GM23248 (cell line): ENCODE results near the gene MTHFD1.

Source experiments
- EZH2 ChIP-seq: fragments of 200-600 bp; sonication (generic); IDR thresholded peaks from 2 replicates; pipeline ENCODE4 v1.6.1; 2018; ENCODE audit warnings: antibody characterized with exemption, mild to moderate bottlenecking; ENCODE audit not compliant: insufficient read depth, poor library complexity, severe bottlenecking
- EZH2phosphoT487 ChIP-seq: fragments of 200-600 bp; sonication (generic); IDR thresholded peaks from 2 replicates; pipeline ENCODE4 v1.6.1; 2018; ENCODE audit warnings: antibody characterized with exemption, moderate library complexity, mild to moderate bottlenecking, low read depth; ENCODE audit not compliant: insufficient read depth

GRCh38 chr14:64504897-64505794 lies 117.0 kb downstream of the MTHFD1 start:
- TF ChIP-seq EZH2 (no peak), EZH2phosphoT487 (no peak)
